GM12801 (cell line): ENCODE data around the gene RNU7-1.
A peak's percentile ranks its signal among the peaks of the same experiment; 100 is the strongest.

ENCODE experiments used
- TF ChIP-seq, protein P1 (sequence below): IDR thresholded peaks from one replicate; pipeline ENCODE4 v1.5.1; 2011; ENCODE audit warnings: control low read depth; ENCODE audit not compliant: insufficient read length; ENCODE audit errors: extremely low read depth

RNU7-1 gene

DNA sequence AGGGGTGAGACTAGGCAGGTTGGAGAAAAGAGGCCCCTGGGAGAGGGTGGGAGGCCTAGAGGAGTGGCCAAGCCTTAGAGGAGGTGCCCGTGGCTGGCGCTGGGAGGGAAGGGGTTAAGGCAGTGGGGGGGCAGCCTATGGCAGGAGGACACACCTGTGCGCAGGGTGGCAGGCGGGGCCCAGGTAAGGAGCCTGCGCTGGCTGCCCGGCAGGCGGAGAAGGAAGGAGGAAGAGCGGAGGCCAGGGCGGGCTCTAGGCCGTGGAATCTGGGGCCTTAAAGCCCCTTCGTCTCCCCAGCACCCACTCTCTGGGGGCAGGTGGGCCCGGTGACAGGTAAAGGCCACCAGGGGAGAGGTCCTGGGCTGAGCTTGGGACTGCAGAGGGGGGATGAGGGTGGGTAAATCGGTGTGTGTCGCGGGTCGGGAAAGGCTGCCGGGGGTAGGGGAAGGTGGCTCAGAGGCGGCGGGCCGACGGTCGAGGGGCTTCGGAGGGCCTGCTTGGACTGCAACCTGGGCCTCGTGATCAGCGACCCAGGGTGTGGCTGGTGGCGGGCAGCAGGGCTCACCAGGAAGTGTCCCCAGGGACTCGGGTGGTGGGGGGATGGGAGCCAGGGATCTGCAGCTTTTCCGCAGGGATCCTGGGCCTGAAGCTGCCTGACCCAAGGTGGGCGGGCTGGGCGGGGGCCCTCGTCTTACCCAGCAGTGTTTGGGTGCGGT is 19.6 kb downstream of the RNU7-1 start:
- TF ChIP-seq, protein P1, sequence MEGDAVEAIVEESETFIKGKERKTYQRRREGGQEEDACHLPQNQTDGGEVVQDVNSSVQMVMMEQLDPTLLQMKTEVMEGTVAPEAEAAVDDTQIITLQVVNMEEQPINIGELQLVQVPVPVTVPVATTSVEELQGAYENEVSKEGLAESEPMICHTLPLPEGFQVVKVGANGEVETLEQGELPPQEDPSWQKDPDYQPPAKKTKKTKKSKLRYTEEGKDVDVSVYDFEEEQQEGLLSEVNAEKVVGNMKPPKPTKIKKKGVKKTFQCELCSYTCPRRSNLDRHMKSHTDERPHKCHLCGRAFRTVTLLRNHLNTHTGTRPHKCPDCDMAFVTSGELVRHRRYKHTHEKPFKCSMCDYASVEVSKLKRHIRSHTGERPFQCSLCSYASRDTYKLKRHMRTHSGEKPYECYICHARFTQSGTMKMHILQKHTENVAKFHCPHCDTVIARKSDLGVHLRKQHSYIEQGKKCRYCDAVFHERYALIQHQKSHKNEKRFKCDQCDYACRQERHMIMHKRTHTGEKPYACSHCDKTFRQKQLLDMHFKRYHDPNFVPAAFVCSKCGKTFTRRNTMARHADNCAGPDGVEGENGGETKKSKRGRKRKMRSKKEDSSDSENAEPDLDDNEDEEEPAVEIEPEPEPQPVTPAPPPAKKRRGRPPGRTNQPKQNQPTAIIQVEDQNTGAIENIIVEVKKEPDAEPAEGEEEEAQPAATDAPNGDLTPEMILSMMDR = no peak

DNA sequence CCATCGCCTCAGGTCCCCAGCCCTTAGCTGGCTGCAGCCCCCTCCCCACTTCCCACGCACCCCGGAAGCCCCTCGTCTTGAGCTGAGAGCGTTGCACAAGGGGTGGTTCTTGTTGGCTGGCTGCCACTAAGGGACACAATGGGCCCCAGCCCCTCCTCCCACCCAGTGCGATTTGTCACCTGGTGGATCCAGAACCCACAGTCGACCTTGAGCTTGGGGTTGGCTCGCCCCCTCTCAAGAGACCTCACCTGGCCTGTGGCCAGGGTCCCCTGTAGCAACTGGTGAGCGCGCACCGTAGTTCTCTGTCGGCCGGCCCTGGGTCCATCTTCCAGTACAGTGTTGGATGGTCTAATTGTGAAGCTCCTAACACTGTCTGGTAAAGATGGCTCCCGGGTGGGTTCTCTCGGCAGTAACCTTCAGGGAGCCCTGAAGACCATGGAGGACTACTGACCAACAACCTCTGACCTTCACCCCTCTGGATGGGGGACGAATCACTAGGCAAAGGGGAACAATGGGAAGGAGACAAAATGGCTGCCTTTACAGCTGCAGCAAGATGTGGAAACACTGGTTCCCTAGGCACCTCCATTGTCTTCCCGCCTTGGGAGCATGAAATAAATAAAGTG is 20.3 kb downstream of the RNU7-1 start:
- TF ChIP-seq, protein P1 = no peak

DNA sequence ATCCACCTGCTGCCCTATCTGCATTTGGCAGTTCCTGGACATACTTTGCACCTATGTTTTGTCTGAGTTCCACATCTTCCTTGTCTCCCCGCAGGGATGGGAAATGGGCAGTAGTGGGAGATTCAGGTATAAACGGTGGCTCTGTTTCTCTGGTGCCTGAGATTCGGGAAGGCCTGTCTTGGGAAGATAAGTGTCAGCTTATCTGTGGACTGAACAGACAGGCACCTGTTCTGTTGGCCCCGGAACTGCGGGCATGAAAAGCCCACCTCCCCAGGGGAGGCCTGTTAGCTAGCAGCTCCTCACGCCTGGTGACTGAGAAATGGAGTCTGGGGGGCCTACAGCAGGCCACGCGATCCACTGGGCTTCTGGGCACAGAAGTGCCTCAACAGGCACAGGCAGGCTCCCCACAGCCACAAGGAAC is 21.0 kb downstream of the RNU7-1 start:
- TF ChIP-seq, protein P1 = no peak

DNA sequence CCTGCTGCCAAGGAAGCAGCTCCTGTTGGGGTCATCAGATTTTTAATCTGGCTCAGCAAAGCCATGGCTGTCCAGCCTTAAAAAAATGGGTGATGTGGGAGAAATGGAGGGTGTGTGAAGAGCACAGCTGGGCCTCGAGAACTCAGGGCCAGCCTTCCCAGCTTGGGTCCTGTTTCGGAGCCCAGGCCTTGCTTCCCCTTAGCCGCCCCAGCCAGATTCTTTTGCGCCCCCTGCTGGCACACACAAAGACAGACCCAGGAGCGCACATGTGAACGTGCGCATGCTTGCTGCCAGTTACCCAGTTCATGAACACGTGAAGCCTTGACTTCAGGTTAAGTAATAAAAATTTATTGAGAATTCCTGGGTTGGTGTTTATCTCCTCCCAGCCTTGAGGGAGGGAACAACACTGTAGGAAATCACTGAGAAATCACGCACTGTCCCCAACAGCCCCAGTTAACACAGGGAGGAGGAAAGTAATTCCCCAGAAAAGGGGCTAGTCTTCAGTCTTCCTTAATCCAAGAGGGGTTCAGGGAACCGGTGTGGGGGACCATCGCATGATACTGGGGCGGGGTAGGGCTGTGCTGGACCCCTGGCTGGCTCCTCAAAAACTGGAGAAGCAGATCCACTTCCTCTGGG is 21.5 kb downstream of the RNU7-1 start:
- TF ChIP-seq, protein P1 = peak; percentile 23

DNA sequence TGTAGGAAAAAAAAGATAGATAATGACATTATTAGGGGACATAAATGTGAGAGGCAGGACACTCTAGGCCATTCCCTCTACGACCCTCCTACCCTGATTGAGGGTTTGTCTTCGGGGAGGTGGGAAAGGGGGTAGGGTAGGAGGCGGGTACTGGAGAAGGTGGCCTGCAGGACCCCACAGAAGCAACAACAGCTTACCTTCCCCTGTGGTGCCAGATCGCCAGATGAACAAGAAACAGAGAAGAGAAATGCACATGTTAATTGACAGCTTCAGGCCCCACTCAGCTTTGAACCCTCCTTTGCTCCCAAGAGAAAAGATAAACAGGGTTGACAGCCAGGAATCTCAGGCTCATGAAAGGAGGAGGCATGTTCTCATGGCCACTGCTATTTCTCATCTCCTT is 22.1 kb downstream of the RNU7-1 start:
- TF ChIP-seq, protein P1 = no peak

DNA sequence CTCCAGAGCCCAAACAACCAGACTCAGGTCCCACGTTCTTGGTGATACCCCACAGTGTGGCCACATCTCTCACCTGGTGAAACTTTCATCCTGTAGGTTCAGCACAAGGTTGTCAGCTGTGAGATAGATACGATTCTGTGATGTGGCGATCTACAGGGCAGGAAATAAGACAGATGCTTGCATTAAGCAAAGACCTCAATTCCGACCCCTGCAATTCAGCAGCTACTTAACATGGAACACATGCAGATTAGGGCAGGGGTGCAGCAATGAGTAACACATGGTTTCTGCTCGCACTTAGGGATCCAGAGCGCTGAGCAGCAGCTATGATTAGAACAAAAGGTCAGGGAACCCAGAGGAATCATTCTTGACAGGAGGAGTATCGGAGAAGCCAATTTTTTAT is 22.7 kb downstream of the RNU7-1 start:
- TF ChIP-seq, protein P1 = no peak

DNA sequence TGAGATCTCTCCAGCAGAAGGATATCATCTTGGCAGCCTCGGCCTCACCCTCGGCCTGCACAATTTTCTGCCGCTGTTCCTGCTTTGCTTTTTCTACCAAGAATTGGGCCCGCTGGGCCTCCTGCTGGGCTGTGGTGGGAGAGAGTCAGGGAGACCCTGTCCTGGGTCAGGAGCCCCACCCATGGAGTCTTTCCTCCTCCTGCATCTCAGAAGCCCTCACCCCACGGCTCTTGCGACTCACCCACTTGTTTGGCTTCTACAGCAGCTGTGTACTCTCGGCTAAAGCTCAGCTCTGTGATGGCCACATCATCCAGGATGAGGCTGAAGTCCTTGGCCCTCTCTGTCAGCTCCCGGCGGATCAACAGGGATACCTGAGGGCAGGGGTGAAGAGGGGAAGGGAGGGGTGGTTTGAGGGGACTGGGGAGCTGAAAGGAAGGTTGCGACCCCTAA is 24.1 kb downstream of the RNU7-1 start:
- TF ChIP-seq, protein P1 = no peak
